NCI-H187 treated with DMSO at 0.1 percent for 48 hours (cell line): ENCODE results near the gene TBC1D9.

Experiments used
- DNase-seq: peaks from one replicate; lab custom pipeline; 2025; lab: John Stamatoyannopoulos, UW

Gene TBC1D9

GRCh38 chr4:140691369-140691768 is 64.8 kb downstream of the TBC1D9 start:
- no peak for DNase-seq

- no peak for DNase-seq
Measured at GRCh38 chr4:140690093-140690492, 66.1 kb downstream of the TBC1D9 start.

GRCh38 chr4:140689623-140690022 is 66.6 kb downstream of the TBC1D9 start:
- no peak for DNase-seq

GRCh38 chr4:140688711-140689598 is 67.2 kb downstream of the TBC1D9 start:
- no peak for DNase-seq

- DNase-seq = no peak
Measured at GRCh38 chr4:140686796-140687195, 69.4 kb downstream of the TBC1D9 start.

- DNase-seq = no peak
Measured at GRCh38 chr4:140684314-140684713, 71.9 kb downstream of the TBC1D9 start.

- DNase-seq = no peak
Measured at GRCh38 chr4:140681201-140681600, 75.0 kb downstream of the TBC1D9 start.

- no peak for DNase-seq
Measured at GRCh38 chr4:140680686-140681085, 75.5 kb downstream of the TBC1D9 start.

- no peak for DNase-seq
Measured at GRCh38 chr4:140679576-140679975, 76.6 kb downstream of the TBC1D9 start.

GRCh38 chr4:140675599-140676231 is 80.5 kb downstream of the TBC1D9 start:
- no peak for DNase-seq

- no peak for DNase-seq
Measured at GRCh38 chr4:140673729-140674128, 82.5 kb downstream of the TBC1D9 start.

- DNase-seq = no peak
Measured at GRCh38 chr4:140672416-140672815, 83.8 kb downstream of the TBC1D9 start.

GRCh38 chr4:140668111-140668510 is 88.1 kb downstream of the TBC1D9 start:
- DNase-seq = no peak

GRCh38 chr4:140666889-140667614 is 89.1 kb downstream of the TBC1D9 start:
- DNase-seq = peak; percentile 13

- DNase-seq = no peak
Measured at GRCh38 chr4:140662082-140662869, 93.9 kb downstream of the TBC1D9 start.

- no peak for DNase-seq
Measured at GRCh38 chr4:140661550-140661949, 94.6 kb downstream of the TBC1D9 start.

GRCh38 chr4:140659943-140660700 is 96.1 kb downstream of the TBC1D9 start:
- no peak for DNase-seq

- DNase-seq = no peak
Measured at GRCh38 chr4:140654495-140654814, 101.7 kb downstream of the TBC1D9 start.

- DNase-seq = no peak
Measured at GRCh38 chr4:140653718-140654494, 102.3 kb downstream of the TBC1D9 start.

GRCh38 chr4:140652601-140653000 is 103.6 kb downstream of the TBC1D9 start:
- DNase-seq = no peak
